ENCODE results near the gene SGPP2.

GRCh38 chr2:222381566-222381965 lies 42.8 kb upstream of the SGPP2 start:
- no peak for TF ChIP-seq CTCF (conservative IDR thresholded peaks at IDR 0.05; ENCODE audit: low read depth, low read length)
- no peak for TF ChIP-seq EZH2phosphoT487 (IDR thresholded peaks at IDR 0.05; ENCODE audit: borderline replicate concordance, low read length)
- no peak for TF ChIP-seq EZH2 (IDR thresholded peaks at IDR 0.05; ENCODE audit: low read length, unreplicated experiment)

All from PC-3 (cell line).